ENCODE measurements around the gene TCAP. TPM values are rescaled to one million over a fixed set of nuclear protein-coding genes. Genes with fewer than 3 reads are reported as not detected.

TCAP gene
- total RNA-seq, 2 donors from 2014 or later: 0.49 to 1.2 TPM

DNA sequence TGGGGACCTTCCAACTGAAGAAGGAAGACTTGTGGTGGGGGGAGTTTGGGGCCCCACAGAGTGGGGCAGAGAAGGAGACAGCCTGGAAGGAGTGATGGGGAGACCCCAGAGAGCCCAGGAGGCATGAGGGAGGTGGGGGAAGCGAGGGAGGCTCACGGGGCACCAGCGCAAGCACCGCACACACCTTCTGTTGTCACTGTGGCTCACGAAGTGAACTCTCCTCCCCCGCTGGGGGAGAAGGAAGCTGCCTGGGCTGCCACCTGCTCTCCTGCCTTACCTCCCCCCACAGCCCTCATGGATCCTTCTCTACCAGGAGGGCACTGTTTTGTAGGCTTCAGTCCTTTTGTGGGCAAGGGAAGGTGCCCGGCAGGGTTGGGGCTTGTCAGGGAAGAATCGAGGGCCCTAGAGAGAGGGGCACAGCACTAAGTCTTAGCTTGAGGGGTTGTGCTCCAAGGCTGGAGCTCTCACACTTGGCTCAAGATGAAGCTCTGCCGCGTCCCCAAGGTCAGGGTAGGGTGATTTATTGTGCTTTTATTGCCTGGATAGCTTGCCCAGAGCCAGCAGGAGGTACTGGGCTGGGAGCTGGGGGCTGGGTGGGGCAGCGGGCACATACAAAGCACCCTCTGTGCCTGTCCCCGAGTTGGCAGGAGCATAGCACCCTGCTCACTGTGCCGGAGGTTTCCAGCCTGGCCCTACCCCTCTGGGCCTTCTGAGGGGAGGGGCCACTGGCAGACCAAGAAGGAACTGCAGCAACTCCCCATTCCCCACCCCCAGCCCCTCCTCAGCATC is 32.8 kb upstream of the TCAP start:
- no peaks in the 10 kb centered on the region for H3K36me3 ChIP-seq
- H3K27me3 ChIP-seq: peaks cover 4% of the 10 kb centered on the region
- H3K27ac ChIP-seq: peak overlapping the region; percentile 89
- H3K9ac ChIP-seq (ENCODE audit: low read depth in 2 of 2, low read length in 2 of 2): peak overlapping the region; percentile 69 to 93
- peak; percentile 96 for DNase-seq
- H3K4me1 ChIP-seq: peaks cover 19% of the 10 kb centered on the region
- TF ChIP-seq, protein P1, sequence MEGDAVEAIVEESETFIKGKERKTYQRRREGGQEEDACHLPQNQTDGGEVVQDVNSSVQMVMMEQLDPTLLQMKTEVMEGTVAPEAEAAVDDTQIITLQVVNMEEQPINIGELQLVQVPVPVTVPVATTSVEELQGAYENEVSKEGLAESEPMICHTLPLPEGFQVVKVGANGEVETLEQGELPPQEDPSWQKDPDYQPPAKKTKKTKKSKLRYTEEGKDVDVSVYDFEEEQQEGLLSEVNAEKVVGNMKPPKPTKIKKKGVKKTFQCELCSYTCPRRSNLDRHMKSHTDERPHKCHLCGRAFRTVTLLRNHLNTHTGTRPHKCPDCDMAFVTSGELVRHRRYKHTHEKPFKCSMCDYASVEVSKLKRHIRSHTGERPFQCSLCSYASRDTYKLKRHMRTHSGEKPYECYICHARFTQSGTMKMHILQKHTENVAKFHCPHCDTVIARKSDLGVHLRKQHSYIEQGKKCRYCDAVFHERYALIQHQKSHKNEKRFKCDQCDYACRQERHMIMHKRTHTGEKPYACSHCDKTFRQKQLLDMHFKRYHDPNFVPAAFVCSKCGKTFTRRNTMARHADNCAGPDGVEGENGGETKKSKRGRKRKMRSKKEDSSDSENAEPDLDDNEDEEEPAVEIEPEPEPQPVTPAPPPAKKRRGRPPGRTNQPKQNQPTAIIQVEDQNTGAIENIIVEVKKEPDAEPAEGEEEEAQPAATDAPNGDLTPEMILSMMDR (IDR thresholded peaks at IDR 0.05): no peak
- H3K4me3 ChIP-seq: peak overlapping the region; percentile 5
- intact Hi-C loops (cut with DNase I): no loop called here
- H3K9me3 ChIP-seq: no peaks in the 10 kb centered on the region

DNA sequence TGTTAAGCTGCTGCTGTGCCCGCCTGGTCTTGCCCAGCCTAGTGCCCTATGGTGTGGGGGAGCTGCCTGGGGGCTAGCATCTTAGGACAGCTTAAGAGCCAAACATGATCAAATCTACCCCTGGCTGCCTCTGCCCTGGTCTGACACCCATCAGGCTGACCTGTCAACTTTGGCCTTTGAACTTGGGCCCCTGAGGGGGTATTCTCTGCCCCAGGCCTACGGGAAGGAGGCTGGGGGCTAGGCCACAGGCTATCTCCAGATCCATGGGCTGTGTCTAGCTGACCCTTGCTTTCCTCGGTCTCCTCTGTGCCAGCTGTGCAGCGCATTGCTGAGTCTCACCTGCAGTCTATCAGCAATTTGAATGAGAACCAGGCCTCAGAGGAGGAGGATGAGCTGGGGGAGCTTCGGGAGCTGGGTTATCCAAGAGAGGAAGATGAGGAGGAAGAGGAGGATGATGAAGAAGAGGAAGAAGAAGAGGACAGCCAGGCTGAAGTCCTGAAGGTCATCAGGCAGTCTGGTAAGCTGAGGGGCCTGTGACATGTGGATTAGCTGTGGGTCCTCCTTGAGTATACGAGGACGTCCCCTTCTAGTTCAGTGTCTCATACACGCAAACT is 31.5 kb upstream of the TCAP start:
- intact Hi-C loops (cut with DNase I): no loop called here
- DNase-seq: no peak
- Histone ChIP-seq H3K36me3 (no peaks in the 10 kb centered on the region), H3K9ac (ENCODE audit: low read depth in 2 of 2, low read length in 2 of 2) (peak overlapping the region; percentile 36 to 93), H3K4me1 (peaks cover 30% of the 10 kb centered on the region), H3K27ac (peak overlapping the region; percentile 72), H3K27me3 (no peaks in the 10 kb centered on the region), H3K4me3 (no peak overlapping the region), H3K9me3 (no peaks in the 10 kb centered on the region)
- TF ChIP-seq, protein P1 (IDR thresholded peaks at IDR 0.05): no peak

DNA sequence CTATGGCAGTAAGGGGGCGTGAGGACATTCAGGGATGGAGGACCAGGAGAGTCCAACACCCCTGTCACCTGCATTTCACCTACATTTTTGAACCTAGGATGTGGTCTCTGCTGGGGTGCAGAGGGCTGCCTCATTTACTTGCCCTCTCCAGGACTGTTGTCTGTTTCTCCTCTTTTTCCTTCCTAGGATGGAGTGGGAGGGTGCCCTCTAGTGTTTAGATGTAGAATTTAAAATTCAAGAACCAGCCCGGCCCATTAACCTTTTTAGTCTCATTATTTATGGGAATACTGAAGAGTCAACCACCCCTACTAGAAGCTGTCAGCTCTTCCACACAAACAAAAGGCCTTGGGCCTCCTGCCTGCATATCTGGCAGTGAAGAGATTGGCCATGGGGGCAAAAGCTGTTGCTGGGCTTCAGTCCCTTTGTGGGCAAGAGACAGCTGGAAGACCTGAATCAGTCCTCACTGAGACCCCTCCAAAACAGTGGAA is 30.7 kb upstream of the TCAP start:
- Histone ChIP-seq H3K4me3 (no peak overlapping the region), H3K27ac (peak overlapping the region; percentile 72), H3K9me3 (no peaks in the 10 kb centered on the region), H3K36me3 (no peaks in the 10 kb centered on the region), H3K4me1 (peaks cover 31% of the 10 kb centered on the region), H3K9ac (ENCODE audit: low read depth in 2 of 2, low read length in 2 of 2) (peak overlapping the region in 1 of 2 donors; percentile 93), H3K27me3 (no peaks in the 10 kb centered on the region)
- DNase-seq: no peak
- TF ChIP-seq, protein P1 (IDR thresholded peaks at IDR 0.05): peak; percentile 70
- intact Hi-C loops (cut with DNase I): no loop called here

DNA sequence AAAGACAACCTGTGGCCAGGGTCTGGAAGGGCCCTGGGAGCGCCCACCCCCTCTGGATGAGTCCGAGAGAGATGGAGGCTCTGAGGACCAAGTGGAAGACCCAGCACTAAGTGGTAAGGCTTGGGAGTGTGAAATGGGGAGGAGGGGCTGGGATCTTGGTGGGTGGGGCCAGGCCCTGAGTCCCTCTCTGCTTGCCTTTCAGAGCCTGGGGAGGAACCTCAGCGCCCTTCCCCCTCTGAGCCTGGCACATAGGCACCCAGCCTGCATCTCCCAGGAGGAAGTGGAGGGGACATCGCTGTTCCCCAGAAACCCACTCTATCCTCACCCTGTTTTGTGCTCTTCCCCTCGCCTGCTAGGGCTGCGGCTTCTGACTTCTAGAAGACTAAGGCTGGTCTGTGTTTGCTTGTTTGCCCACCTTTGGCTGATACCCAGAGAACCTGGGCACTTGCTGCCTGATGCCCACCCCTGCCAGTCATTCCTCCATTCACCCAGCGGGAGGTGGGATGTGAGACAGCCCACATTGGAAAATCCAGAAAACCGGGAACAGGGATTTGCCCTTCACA is 29.5 kb upstream of the TCAP start:
- intact Hi-C loops (cut with DNase I): no loop called here
- Histone ChIP-seq H3K36me3 (no peaks in the 10 kb centered on the region), H3K4me1 (peaks cover 31% of the 10 kb centered on the region), H3K27ac (no peak overlapping the region), H3K4me3 (no peak overlapping the region), H3K27me3 (no peaks in the 10 kb centered on the region), H3K9ac (ENCODE audit: low read depth in 2 of 2, low read length in 2 of 2) (peak overlapping the region in 1 of 2 donors; percentile 93), H3K9me3 (no peaks in the 10 kb centered on the region)
- no peak for DNase-seq
- TF ChIP-seq, protein P1 (IDR thresholded peaks at IDR 0.05): no peak

DNA sequence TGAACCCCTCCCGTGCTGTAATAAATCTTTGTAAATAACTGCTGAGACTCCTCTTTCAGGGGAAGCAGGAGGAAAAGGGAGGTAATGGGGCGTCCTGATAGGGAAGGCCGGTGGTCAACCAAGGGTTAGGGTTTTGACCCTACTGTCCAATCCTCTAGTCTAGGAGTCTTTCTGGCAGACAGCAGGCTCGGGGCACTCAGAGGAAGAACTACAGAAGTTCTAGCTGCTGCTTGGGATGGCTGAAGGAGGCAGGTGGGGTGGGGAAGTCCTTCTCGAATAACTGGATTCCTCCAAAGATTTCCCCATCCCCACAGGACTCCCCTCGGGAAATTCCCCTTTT is 28.6 kb upstream of the TCAP start:
- Histone ChIP-seq H3K9me3 (no peaks in the 10 kb centered on the region), H3K4me3 (peak overlapping the region; percentile 82), H3K27me3 (no peaks in the 10 kb centered on the region), H3K4me1 (peaks cover 31% of the 10 kb centered on the region), H3K27ac (peak overlapping the region; percentile 63), H3K36me3 (no peaks in the 10 kb centered on the region), H3K9ac (ENCODE audit: low read depth in 2 of 2, low read length in 2 of 2) (peak overlapping the region; percentile 72 to 93)
- intact Hi-C loops (cut with DNase I): no loop called here
- TF ChIP-seq, protein P1 (IDR thresholded peaks at IDR 0.05): no peak
- DNase-seq: no peak
